Measurements from ENCODE around the gene MYT1. TPM values are rescaled to one million over a fixed set of nuclear protein-coding genes. Genes with fewer than 3 reads are reported as not detected.

MYT1 gene
- polyA plus RNA-seq, 6 donors from 2014 or later = not detected

DNA sequence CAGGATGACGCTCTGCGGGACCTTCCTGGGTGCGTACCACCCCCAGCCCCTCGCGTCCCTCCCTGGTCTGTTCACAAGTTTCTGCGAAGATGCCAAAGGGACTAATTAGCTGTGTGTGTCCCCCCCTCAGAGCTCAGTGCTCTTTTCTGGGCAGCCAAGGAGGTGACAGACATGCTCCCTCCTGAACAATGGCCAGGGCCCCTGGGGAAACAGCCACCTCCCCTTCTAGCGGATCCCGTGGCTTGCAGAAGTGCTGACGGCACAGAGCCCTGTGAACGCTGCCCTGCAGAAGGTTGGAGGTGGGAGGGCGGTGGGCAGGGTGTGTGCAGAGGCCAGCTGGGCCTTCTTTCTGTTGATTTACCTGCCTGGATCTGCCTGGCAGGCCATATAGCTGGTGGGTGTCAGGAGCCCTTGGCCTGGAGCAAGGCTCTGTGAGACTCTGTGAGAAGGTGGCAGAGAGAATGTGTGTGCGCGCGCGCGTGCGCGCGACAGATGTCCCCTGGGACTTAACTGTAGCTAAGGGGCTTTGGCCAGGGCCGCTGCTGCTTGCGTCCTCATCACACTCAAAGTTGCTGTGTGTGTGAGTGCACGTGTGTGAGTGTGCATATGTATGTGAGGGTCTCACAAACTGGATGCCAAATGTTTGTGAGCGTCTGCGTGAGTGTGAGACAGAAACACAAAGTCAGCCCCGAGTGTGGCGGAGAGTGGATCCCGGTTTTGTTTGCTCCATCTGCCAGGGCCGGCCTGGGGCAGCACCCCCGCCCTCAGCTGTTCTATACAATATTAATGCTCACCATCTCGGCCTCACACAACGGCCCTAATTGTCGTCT, 3.5 kb upstream of the MYT1 start:
- no peak for ATAC-seq (ENCODE audit: low read depth in 2 of 2)
- DNase-seq = no peak
- Mint-ChIP-seq H3K36me3 (no peaks in the 10 kb centered on the region), H3K4me3 (no peak overlapping the region), H3K9me3 (peaks cover 0 to 8% (median 0%) of the 10 kb centered on the region in 7 donors), H3K27ac (no peak overlapping the region), H3K4me1 (peaks cover 0 to 6% (median 4%) of the 10 kb centered on the region in 3 donors), H3K27me3 (peaks cover 35 to 78% (median 61%) of the 10 kb centered on the region in 3 donors)

DNA sequence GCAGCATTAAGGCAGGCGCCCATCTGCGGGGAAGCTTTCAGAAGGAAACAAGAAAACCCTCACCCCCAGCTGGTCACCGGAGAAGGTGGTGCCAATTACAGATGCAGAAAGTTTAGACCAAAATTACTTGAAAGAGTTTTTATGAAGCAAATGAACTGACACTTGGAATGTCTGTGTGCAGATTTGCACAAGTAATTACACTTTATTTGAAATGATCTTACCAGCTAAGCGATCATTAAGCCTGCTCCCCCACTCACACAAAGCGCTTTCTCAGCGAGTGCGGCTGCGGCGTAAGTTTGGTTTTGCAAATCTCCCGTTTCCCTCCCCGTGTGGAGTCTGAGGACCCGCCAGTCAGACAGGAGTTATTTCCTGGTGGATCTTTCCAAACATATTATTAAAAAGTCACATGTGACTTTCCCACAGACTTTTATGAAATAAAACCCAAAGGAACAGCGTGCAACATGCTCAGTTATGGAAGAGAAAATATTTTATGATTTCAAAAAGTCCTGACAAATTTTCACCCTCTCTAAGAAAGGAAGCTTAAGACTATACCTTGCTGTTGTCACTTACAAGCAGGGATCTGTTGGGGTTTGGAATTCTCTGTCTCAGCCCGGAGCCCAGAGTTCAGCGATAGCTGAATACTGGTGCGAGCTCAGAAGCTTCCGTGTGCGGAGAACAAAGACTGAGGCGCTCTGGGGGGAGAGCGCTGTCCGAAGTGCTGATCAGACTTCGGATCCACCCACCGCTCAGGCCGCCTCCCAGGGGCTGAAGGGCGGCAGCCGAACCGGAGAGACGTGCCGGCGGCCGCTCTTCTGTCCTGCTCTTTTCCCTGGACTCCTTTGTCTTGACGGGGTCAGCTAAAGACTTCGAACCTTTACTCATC, 2.7 kb upstream of the MYT1 start:
- H3K36me3 Mint-ChIP-seq = no peaks in the 10 kb centered on the region
- H3K27ac Mint-ChIP-seq = no peak overlapping the region
- DNase-seq = no peak
- ATAC-seq (ENCODE audit: low read depth in 2 of 2) = no peak
- H3K4me1 Mint-ChIP-seq = peaks cover 0 to 6% (median 4%) of the 10 kb centered on the region in 3 donors
- peaks cover 35 to 81% (median 60%) of the 10 kb centered on the region in 3 donors for H3K27me3 Mint-ChIP-seq
- peak overlapping the region in 1 of 8 donors; percentile 37 for H3K4me3 Mint-ChIP-seq
- peaks cover 0 to 8% (median 0%) of the 10 kb centered on the region in 7 donors for H3K9me3 Mint-ChIP-seq

GRCh38 chr20:64162239-64162910, 1.9 kb upstream of the MYT1 start:
- Mint-ChIP-seq H3K4me1 (peaks cover 0 to 6% (median 4%) of the 10 kb centered on the region in 3 donors), H3K36me3 (no peaks in the 10 kb centered on the region), H3K9me3 (peaks cover 0 to 8% (median 0%) of the 10 kb centered on the region in 7 donors), H3K27ac (no peak overlapping the region), H3K27me3 (peaks cover 35 to 88% (median 68%) of the 10 kb centered on the region in 3 donors), H3K4me3 (peak overlapping the region in 1 of 8 donors; percentile 37)
- DNase-seq (no peak), ATAC-seq (ENCODE audit: low read depth in 2 of 2) (no peak)

DNA sequence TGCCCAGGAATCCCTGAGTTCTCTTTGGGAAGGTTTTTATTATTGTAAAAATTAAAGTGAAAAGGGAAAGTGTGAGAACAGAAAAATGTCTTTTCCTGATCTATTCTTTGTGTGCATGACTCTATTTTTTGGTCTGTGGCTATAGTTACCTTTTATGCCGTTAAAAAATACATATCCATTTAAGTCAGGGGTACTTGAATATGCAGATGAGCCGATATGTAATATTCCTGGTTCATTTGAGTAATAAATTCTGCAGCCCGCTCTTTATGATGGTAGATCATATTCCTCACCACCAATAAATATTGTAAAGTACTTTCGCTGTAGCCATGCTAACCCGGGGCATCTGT, 503 bp upstream of the MYT1 start:
- Mint-ChIP-seq H3K9me3 (peaks cover 0 to 8% (median 0%) of the 10 kb centered on the region in 7 donors), H3K4me1 (peaks cover 0 to 6% (median 4%) of the 10 kb centered on the region in 3 donors), H3K36me3 (no peaks in the 10 kb centered on the region), H3K27ac (no peak overlapping the region), H3K4me3 (no peak overlapping the region), H3K27me3 (peaks cover 39 to 95% (median 78%) of the 10 kb centered on the region in 3 donors)
- DNase-seq (no peak), ATAC-seq (ENCODE audit: low read depth in 2 of 2) (no peak)

- Mint-ChIP-seq H3K36me3 (no peaks in the 10 kb centered on the region), H3K4me1 (peaks cover 0 to 13% (median 11%) of the 10 kb centered on the region in 3 donors), H3K27ac (no peak overlapping the region), H3K9me3 (peaks cover 0 to 8% (median 0%) of the 10 kb centered on the region in 7 donors), H3K4me3 (no peak overlapping the region), H3K27me3 (peaks cover 52 to 78% (median 64%) of the 10 kb centered on the region in 3 donors)
- ATAC-seq (ENCODE audit: low read depth in 2 of 2) (no peak), DNase-seq (no peak)
Measured at GRCh38 chr20:64165866-64166600, 1.8 kb downstream of the MYT1 start.

GRCh38 chr20:64166721-64167615, 2.7 kb downstream of the MYT1 start:
- H3K4me1 Mint-ChIP-seq = peaks cover 0 to 11% (median 10%) of the 10 kb centered on the region in 3 donors
- no peak overlapping the region for H3K4me3 Mint-ChIP-seq
- H3K27ac Mint-ChIP-seq = no peak overlapping the region
- H3K27me3 Mint-ChIP-seq = peaks cover 52 to 71% (median 64%) of the 10 kb centered on the region in 3 donors
- peaks cover 0 to 4% (median 0%) of the 10 kb centered on the region in 7 donors for H3K9me3 Mint-ChIP-seq
- ATAC-seq (ENCODE audit: low read depth in 2 of 2) (no peak), DNase-seq (no peak)
- no peaks in the 10 kb centered on the region for H3K36me3 Mint-ChIP-seq

DNA sequence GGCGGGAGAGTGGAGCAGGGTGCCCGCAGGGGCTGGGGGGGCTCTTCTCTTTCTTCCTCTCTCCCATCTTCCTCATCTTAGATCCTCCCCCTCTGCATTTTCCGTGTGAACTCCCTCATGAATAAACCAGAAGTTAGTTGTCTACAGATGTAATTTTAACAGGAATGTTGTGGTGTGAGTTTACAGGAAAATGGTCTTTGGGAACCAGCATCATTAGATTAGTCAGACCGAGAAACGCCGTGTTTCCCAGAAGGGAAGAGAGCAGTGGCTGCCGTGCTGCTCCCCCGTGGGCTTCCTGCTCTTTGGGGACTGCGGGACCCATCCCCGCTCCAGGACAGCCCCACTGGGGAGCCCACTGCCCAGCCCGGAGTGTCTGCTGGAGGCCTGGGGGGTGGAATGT, 3.4 kb downstream of the MYT1 start:
- Mint-ChIP-seq H3K36me3 (no peaks in the 10 kb centered on the region), H3K27me3 (peaks cover 47 to 66% (median 65%) of the 10 kb centered on the region in 3 donors), H3K4me3 (no peak overlapping the region), H3K4me1 (peaks cover 0 to 8% (median 7%) of the 10 kb centered on the region in 3 donors), H3K27ac (peak overlapping the region in 1 of 6 donors; percentile 84), H3K9me3 (peaks cover 0 to 4% (median 0%) of the 10 kb centered on the region in 7 donors)
- DNase-seq (no peak), ATAC-seq (ENCODE audit: low read depth in 2 of 2) (no peak)

DNA sequence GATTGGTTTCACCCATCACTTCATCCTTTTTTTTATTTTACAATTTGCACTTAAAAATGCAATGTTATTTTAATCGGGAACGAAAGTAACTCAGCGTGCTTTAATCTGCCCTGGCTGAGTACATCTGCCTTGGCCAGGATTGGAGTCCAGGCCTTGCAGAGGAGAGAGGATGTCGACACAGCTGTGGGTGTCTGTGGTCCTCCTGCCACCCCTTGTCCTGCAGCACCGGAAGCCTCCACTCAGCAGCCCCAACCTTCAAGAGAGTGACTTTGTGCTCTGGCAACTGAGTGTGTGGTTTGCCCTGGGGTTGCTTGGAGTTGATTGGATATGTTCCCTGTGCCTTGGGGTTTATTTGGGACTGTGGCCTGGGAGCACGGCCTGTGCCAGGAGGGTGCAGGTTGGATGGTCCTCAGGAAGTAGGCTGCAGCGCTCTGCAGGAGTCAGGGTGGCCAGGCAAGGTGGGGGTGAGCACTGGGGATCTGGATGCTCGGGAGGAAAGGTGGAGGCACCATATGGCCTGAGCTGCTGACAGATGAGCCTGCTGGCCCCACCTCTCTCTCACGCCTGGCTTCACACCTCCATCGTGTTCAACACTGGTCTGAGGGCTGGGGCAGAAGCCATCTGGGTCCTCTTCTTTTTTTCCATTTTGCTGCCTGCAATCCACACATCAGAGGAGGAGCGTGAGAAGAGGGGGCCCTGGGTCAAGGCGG, 4.3 kb downstream of the MYT1 start:
- peaks cover 0 to 8% (median 7%) of the 10 kb centered on the region in 3 donors for H3K4me1 Mint-ChIP-seq
- no peak overlapping the region for H3K27ac Mint-ChIP-seq
- H3K9me3 Mint-ChIP-seq = no peaks in the 10 kb centered on the region

GRCh38 chr20:64169091-64169560, 4.9 kb downstream of the MYT1 start:
- no peak overlapping the region for H3K27ac Mint-ChIP-seq
- H3K4me3 Mint-ChIP-seq = no peak overlapping the region
- ATAC-seq (ENCODE audit: low read depth in 2 of 2) = no peak
- peaks cover 0 to 8% (median 7%) of the 10 kb centered on the region in 3 donors for H3K4me1 Mint-ChIP-seq
- H3K9me3 Mint-ChIP-seq = no peaks in the 10 kb centered on the region
- no peak for DNase-seq
- H3K27me3 Mint-ChIP-seq = peaks cover 33 to 65% (median 59%) of the 10 kb centered on the region in 3 donors
- no peaks in the 10 kb centered on the region for H3K36me3 Mint-ChIP-seq

More for the DNA sequence above, 4.3 kb downstream of the MYT1 start:
- no peak overlapping the region for H3K4me3 Mint-ChIP-seq
- ATAC-seq (ENCODE audit: low read depth in 2 of 2) (no peak), DNase-seq (no peak)
- H3K36me3 Mint-ChIP-seq = no peaks in the 10 kb centered on the region
- peaks cover 38 to 68% (median 65%) of the 10 kb centered on the region in 3 donors for H3K27me3 Mint-ChIP-seq

DNA sequence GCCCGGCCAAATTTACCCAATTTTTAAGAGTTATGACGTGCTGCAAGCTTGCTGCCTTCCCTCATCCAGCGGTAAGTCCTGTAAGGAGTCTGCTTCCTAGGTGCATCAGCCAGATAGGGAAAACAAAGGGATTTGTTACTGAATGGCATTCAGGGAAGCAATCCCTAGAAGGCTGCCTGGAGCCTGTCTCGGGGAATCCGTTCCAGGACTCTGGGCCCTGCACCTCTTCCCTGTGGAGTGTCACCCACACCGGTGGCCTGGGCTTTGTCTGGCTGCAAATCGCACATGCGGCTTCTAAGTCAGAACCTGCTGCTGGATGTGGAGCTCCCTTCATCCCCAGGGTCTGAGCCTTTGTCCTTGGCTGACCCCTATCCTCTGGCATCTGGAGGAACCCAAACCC, 7.0 kb downstream of the MYT1 start:
- ATAC-seq (ENCODE audit: low read depth in 2 of 2) (no peak), DNase-seq (no peak)
- no peak overlapping the region for H3K4me3 Mint-ChIP-seq
- no peaks in the 10 kb centered on the region for H3K36me3 Mint-ChIP-seq
- peaks cover 0 to 8% (median 7%) of the 10 kb centered on the region in 3 donors for H3K4me1 Mint-ChIP-seq
- no peaks in the 10 kb centered on the region for H3K9me3 Mint-ChIP-seq
- peak overlapping the region in 1 of 6 donors; percentile 65 for H3K27ac Mint-ChIP-seq
- peaks cover 18 to 45% (median 38%) of the 10 kb centered on the region in 3 donors for H3K27me3 Mint-ChIP-seq

- no peak overlapping the region for H3K4me3 Mint-ChIP-seq
- peak overlapping the region in 1 of 6 donors; percentile 73 for H3K27ac Mint-ChIP-seq
- peaks cover 18 to 36% (median 30%) of the 10 kb centered on the region in 3 donors for H3K27me3 Mint-ChIP-seq
- no peak for ATAC-seq (ENCODE audit: low read depth in 2 of 2)
- DNase-seq = no peak
- H3K4me1 Mint-ChIP-seq = peaks cover 0 to 8% (median 7%) of the 10 kb centered on the region in 3 donors
- no peaks in the 10 kb centered on the region for H3K9me3 Mint-ChIP-seq
- H3K36me3 Mint-ChIP-seq = no peaks in the 10 kb centered on the region
Measured at GRCh38 chr20:64173116-64173515, 8.9 kb downstream of the MYT1 start.
